ENCODE results near the gene SPIRE1. TPM values are rescaled to one million over a fixed set of nuclear protein-coding genes. Genes with fewer than 3 reads are reported as not detected.

The SPIRE1 gene
- total and polyA plus RNA-seq, 5 donors from 2014 or later: 0.13 to 2.7 (median 0.55) TPM; not detected in 1

DNA sequence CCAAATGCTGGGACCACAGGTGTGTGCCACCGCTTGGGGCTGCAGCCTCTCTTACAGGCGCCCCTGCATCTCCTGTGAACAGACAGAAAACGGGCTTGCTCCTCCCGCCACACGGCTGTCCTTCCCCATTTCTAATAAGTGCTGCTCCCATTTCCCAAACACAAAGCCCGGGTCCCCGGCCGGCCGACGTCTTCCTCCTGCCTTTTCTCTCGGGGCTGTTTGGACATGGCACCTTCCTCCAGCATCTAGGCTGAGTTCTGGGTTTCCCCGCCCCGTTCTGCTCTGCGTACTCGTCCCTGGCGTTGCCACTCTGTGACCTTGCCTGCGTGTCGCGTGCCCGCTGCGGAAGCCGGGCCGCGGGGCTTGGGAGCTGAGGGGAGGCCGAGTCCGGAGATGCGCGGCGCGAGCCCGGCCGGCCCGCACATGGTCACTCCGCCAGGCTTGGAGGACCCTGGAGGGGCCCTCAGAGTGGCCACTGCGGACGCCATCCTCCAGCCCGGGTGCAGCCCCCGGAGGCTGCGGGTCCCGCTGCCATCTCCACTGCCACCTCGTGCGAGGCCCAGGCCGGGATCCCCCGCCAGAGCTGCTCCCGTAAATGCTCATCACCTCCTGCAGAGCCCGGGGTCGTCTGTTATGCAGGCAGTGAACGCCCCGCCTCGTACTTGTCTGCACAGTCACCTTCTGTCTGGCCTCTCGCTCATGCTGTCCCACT lies 223.9 kb downstream of the SPIRE1 start:
- Mint-ChIP-seq H3K9me3 (no peaks in the 10 kb centered on the region), H3K36me3 (no peaks in the 10 kb centered on the region), H3K27ac (no peak overlapping the region), H3K27me3 (no peaks in the 10 kb centered on the region), H3K4me1 (no peaks in the 10 kb centered on the region), H3K4me3 (no peak overlapping the region)
- Histone ChIP-seq H3K27ac (ENCODE audit: insufficient read depth, low read length, poor library complexity, severe bottlenecking) (no peak overlapping the region), H3K4me1 (ENCODE audit: control insufficient read depth, insufficient read depth, low read length, poor library complexity, severe bottlenecking) (no peaks in the 10 kb centered on the region), H3K36me3 (ENCODE audit: control insufficient read depth, insufficient read depth, low read length) (no peaks in the 10 kb centered on the region), H3K4me3 (ENCODE audit: low read depth, low read length) (no peak overlapping the region), H3K27me3 (ENCODE audit: control insufficient read depth, insufficient read depth, low read length) (no peaks in the 10 kb centered on the region), H3K9me3 (ENCODE audit: control insufficient read depth in 2 of 2, low read length in 2 of 2) (no peaks in the 10 kb centered on the region)
- ATAC-seq (ENCODE audit: low read depth in 2 of 2) (no peak), DNase-seq (no peak)

DNA sequence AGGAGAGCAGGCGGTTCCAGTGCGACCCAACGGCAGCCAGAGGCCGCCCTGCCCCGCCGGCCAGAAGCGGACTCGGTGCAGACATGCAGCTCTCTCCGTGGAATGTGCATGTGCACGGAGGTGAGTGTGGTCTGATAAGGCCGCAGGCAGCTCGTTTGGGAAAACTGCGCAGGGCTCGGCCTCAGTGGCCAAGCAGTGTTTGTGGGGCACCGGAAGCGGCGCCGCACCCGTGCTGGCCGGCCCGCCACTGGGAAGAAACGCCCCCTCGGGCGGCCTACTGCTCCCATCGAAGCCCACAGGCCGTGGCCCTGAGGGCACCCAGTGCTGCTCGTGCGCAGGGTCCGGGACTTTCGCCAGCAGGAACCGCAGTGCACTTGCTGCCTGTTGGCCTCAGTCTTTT lies 225.0 kb downstream of the SPIRE1 start:
- Histone ChIP-seq H3K4me3 (ENCODE audit: low read depth, low read length) (no peak overlapping the region), H3K9me3 (ENCODE audit: control insufficient read depth in 2 of 2, low read length in 2 of 2) (no peaks in the 10 kb centered on the region), H3K27ac (ENCODE audit: insufficient read depth, low read length, poor library complexity, severe bottlenecking) (no peak overlapping the region), H3K36me3 (ENCODE audit: control insufficient read depth, insufficient read depth, low read length) (no peaks in the 10 kb centered on the region), H3K27me3 (ENCODE audit: control insufficient read depth, insufficient read depth, low read length) (no peaks in the 10 kb centered on the region), H3K4me1 (ENCODE audit: control insufficient read depth, insufficient read depth, low read length, poor library complexity, severe bottlenecking) (no peaks in the 10 kb centered on the region)
- H3K27ac Mint-ChIP-seq: no peak overlapping the region
- ATAC-seq (ENCODE audit: low read depth in 2 of 2) (no peak), DNase-seq (no peak)
- no peak overlapping the region for H3K4me3 Mint-ChIP-seq
- H3K27me3 Mint-ChIP-seq: no peaks in the 10 kb centered on the region
- H3K36me3 Mint-ChIP-seq: no peaks in the 10 kb centered on the region
- H3K4me1 Mint-ChIP-seq: no peaks in the 10 kb centered on the region
- H3K9me3 Mint-ChIP-seq: no peaks in the 10 kb centered on the region

DNA sequence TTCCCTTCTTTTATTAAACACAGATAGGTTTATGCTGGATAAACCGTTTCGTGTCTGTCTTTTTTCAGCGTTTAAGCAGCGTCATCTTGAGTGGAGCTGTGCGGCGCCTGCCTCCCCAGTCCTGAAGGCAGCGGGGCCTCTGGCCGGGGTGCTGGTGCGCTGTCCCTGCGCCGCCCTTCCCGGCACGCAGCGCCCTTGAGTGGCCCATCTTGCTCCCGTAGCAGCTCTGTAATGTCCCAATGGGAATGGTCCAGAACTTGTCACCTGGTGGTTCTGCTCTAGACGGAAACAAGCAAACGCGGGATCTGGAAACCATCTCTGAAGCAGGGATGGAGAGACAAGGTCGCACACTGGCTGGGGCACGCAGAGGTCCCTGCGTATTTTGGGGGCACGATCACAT lies 225.7 kb downstream of the SPIRE1 start:
- Histone ChIP-seq H3K36me3 (ENCODE audit: control insufficient read depth, insufficient read depth, low read length) (no peaks in the 10 kb centered on the region), H3K9me3 (ENCODE audit: control insufficient read depth in 2 of 2, low read length in 2 of 2) (no peaks in the 10 kb centered on the region), H3K4me3 (ENCODE audit: low read depth, low read length) (no peak overlapping the region), H3K27ac (ENCODE audit: insufficient read depth, low read length, poor library complexity, severe bottlenecking) (no peak overlapping the region), H3K27me3 (ENCODE audit: control insufficient read depth, insufficient read depth, low read length) (no peaks in the 10 kb centered on the region), H3K4me1 (ENCODE audit: control insufficient read depth, insufficient read depth, low read length, poor library complexity, severe bottlenecking) (no peaks in the 10 kb centered on the region)
- Mint-ChIP-seq H3K4me3 (no peak overlapping the region), H3K27me3 (no peaks in the 10 kb centered on the region), H3K9me3 (no peaks in the 10 kb centered on the region), H3K4me1 (no peaks in the 10 kb centered on the region), H3K36me3 (no peaks in the 10 kb centered on the region), H3K27ac (no peak overlapping the region)
- ATAC-seq (ENCODE audit: low read depth in 2 of 2) (no peak), DNase-seq (no peak)

DNA sequence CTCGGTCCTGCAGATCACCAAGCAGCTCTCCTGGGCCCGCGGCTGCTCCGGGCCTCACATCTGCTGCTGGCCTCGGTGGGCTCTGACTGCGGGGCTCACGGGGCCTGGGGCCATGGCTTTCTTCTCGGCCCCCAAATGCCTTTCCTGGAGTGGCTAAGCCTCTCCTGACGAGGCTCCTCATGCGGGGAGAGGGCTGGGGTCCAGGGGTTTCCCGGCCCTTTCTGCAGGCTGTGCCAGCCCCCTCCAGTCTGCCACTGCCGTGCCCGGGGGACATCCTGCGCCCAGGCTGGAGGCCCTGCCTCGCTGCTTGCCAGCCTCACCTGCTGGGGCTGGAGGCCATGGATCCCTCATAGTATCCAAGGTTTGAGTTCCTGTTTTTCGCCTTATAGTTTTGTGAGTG lies 226.3 kb downstream of the SPIRE1 start:
- DNase-seq: no peak
- no peak overlapping the region for H3K27ac Mint-ChIP-seq
- H3K36me3 ChIP-seq (ENCODE audit: control insufficient read depth, insufficient read depth, low read length): no peaks in the 10 kb centered on the region
- H3K4me3 ChIP-seq (ENCODE audit: low read depth, low read length): no peak overlapping the region
- H3K9me3 ChIP-seq (ENCODE audit: control insufficient read depth in 2 of 2, low read length in 2 of 2): no peaks in the 10 kb centered on the region
- H3K4me1 Mint-ChIP-seq: no peaks in the 10 kb centered on the region
- no peaks in the 10 kb centered on the region for H3K4me1 ChIP-seq (ENCODE audit: control insufficient read depth, insufficient read depth, low read length, poor library complexity, severe bottlenecking)
- H3K36me3 Mint-ChIP-seq: no peaks in the 10 kb centered on the region
- H3K9me3 Mint-ChIP-seq: no peaks in the 10 kb centered on the region
- no peak for ATAC-seq (ENCODE audit: low read depth in 2 of 2)
- no peak overlapping the region for H3K27ac ChIP-seq (ENCODE audit: insufficient read depth, low read length, poor library complexity, severe bottlenecking)
- no peaks in the 10 kb centered on the region for H3K27me3 Mint-ChIP-seq
- H3K27me3 ChIP-seq (ENCODE audit: control insufficient read depth, insufficient read depth, low read length): no peaks in the 10 kb centered on the region
- no peak overlapping the region for H3K4me3 Mint-ChIP-seq

DNA sequence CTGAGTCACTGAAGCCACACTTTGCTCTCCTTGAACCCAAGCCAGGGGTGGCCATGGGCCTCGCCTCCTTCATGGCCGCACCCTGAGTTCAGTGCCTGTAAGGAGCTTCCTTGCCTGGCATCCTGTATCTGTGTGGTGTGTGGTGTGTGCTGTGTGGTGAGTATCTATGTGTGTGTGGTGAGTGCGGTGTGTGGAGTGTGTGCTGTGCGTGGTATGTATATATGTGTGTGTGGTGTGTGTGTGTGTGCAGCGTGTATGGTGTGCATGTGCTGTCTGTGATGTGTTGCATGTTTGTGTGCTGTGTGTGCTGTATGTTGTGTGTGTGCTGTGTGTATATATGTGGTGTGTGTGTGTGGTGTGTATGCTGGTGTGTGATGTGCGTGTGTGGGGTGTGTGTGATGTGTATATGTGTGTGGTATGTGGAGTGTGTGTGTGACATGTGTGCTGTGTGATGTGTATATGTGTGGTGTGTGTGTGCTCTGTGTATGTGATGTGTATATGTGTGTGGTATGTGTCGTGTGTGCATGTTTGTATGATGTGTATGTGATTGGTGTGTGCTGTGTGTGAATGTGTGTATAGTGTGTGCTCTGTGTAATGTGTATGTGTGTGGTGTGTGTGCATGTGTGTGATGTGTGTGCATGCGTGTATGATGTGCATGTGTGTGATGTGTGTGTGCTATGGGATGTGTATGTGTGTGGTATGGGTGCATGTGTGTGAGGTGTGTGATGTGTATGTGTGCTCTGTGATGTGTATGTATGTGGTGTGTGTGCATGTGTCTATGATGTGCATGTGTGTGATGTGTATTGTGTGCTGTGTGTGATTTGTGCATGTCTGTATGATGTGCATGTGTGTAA lies 227.5 kb downstream of the SPIRE1 start:
- H3K27ac Mint-ChIP-seq: no peak overlapping the region

DNA sequence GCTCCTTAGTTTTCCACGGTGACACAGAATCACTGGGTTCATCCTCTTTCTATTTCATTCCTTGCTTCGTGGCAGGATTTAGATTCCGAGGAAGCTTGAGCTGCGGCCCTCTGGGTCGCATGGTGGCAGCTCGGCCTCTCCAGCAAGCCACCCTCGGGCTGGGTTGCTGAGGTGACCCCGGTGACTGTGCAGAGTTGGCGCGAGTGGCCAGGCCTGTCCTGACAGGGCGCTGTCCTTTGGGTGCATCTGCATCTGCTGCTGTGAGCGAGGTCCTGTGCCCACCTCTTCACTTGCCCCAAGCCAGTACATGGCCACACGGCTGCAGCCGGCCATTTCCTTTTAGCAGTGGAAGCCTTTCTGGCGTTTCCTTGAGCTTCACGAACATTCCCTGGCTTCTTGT lies 228.4 kb downstream of the SPIRE1 start:
- no peak overlapping the region for H3K4me3 Mint-ChIP-seq
- H3K27me3 ChIP-seq (ENCODE audit: control insufficient read depth, insufficient read depth, low read length): no peaks in the 10 kb centered on the region
- no peak for DNase-seq
- no peak overlapping the region for H3K4me3 ChIP-seq (ENCODE audit: low read depth, low read length)
- no peaks in the 10 kb centered on the region for H3K36me3 Mint-ChIP-seq
- no peaks in the 10 kb centered on the region for H3K9me3 ChIP-seq (ENCODE audit: control insufficient read depth in 2 of 2, low read length in 2 of 2)
- H3K27ac Mint-ChIP-seq: no peak overlapping the region
- no peaks in the 10 kb centered on the region for H3K9me3 Mint-ChIP-seq
- no peaks in the 10 kb centered on the region for H3K27me3 Mint-ChIP-seq
- ATAC-seq (ENCODE audit: low read depth in 2 of 2): no peak
- no peaks in the 10 kb centered on the region for H3K4me1 Mint-ChIP-seq
- no peak overlapping the region for H3K27ac ChIP-seq (ENCODE audit: insufficient read depth, low read length, poor library complexity, severe bottlenecking)
- H3K36me3 ChIP-seq (ENCODE audit: control insufficient read depth, insufficient read depth, low read length): no peaks in the 10 kb centered on the region
- no peaks in the 10 kb centered on the region for H3K4me1 ChIP-seq (ENCODE audit: control insufficient read depth, insufficient read depth, low read length, poor library complexity, severe bottlenecking)

More for the DNA sequence above, 227.5 kb downstream of the SPIRE1 start:
- no peaks in the 10 kb centered on the region for H3K36me3 ChIP-seq (ENCODE audit: control insufficient read depth, insufficient read depth, low read length)
- no peaks in the 10 kb centered on the region for H3K9me3 Mint-ChIP-seq
- no peaks in the 10 kb centered on the region for H3K4me1 ChIP-seq (ENCODE audit: control insufficient read depth, insufficient read depth, low read length, poor library complexity, severe bottlenecking)
- H3K27me3 Mint-ChIP-seq: no peaks in the 10 kb centered on the region
- no peaks in the 10 kb centered on the region for H3K9me3 ChIP-seq (ENCODE audit: control insufficient read depth in 2 of 2, low read length in 2 of 2)
- ATAC-seq (ENCODE audit: low read depth in 2 of 2) (no peak), DNase-seq (no peak)
- H3K4me1 Mint-ChIP-seq: no peaks in the 10 kb centered on the region
- no peak overlapping the region for H3K4me3 Mint-ChIP-seq
- H3K4me3 ChIP-seq (ENCODE audit: low read depth, low read length): no peak overlapping the region
- no peak overlapping the region for H3K27ac ChIP-seq (ENCODE audit: insufficient read depth, low read length, poor library complexity, severe bottlenecking)
- no peaks in the 10 kb centered on the region for H3K36me3 Mint-ChIP-seq
- H3K27me3 ChIP-seq (ENCODE audit: control insufficient read depth, insufficient read depth, low read length): no peaks in the 10 kb centered on the region

DNA sequence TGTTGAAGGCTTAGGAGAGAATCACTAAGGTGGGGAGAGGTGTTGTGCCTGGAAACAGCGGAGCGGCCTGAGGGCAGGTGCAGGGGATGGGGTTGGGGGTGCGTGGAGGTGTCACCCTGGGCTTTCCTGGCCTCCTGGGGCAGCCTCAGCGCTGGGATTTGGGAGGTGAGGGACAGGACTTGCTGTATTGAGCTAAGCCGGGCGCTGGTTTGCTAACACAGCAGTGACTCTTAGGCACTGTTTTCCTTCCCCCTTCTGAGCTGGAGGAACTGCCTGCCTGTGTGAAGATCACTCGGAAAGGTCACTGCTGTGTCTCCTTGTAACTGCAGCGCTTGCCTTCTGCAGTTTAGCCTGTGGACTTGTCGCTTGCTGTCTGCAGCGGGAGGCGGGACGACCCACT lies 229.0 kb downstream of the SPIRE1 start:
- no peaks in the 10 kb centered on the region for H3K27me3 ChIP-seq (ENCODE audit: control insufficient read depth, insufficient read depth, low read length)
- no peaks in the 10 kb centered on the region for H3K9me3 Mint-ChIP-seq
- H3K27ac ChIP-seq (ENCODE audit: insufficient read depth, low read length, poor library complexity, severe bottlenecking): no peak overlapping the region
- no peaks in the 10 kb centered on the region for H3K36me3 Mint-ChIP-seq
- no peaks in the 10 kb centered on the region for H3K9me3 ChIP-seq (ENCODE audit: control insufficient read depth in 2 of 2, low read length in 2 of 2)
- H3K27ac Mint-ChIP-seq: no peak overlapping the region
- DNase-seq: no peak
- no peak overlapping the region for H3K4me3 Mint-ChIP-seq
- H3K4me1 Mint-ChIP-seq: no peaks in the 10 kb centered on the region
- H3K4me3 ChIP-seq (ENCODE audit: low read depth, low read length): no peak overlapping the region
- H3K4me1 ChIP-seq (ENCODE audit: control insufficient read depth, insufficient read depth, low read length, poor library complexity, severe bottlenecking): no peaks in the 10 kb centered on the region
- H3K36me3 ChIP-seq (ENCODE audit: control insufficient read depth, insufficient read depth, low read length): no peaks in the 10 kb centered on the region
- H3K27me3 Mint-ChIP-seq: no peaks in the 10 kb centered on the region
- ATAC-seq (ENCODE audit: low read depth in 2 of 2): no peak

DNA sequence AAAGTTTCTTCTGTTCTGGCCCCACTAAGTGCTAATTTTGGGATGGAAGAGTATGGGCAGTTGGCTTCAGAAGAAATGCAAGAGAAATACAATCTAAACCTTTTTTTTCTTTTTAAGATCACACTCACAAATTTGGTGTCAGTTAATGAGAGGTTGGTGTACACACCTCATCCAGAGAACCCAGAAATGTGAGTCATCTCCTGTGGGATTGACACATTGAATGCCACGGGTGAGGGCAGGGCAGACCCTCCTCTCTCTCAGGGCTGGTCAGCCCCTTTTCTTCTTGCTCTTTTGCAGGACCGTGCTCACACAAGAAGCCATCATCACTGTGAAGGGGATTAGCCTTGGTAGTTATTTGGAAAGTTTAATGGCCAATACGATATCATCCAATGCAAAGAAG lies 231.0 kb downstream of the SPIRE1 start:
- no peaks in the 10 kb centered on the region for H3K36me3 ChIP-seq (ENCODE audit: control insufficient read depth, insufficient read depth, low read length)
- H3K27ac ChIP-seq (ENCODE audit: insufficient read depth, low read length, poor library complexity, severe bottlenecking): no peak overlapping the region
- peaks cover 6% of the 10 kb centered on the region for H3K27me3 Mint-ChIP-seq
- no peaks in the 10 kb centered on the region for H3K9me3 Mint-ChIP-seq
- no peak for ATAC-seq (ENCODE audit: low read depth in 2 of 2)
- no peak for DNase-seq
- H3K4me1 ChIP-seq (ENCODE audit: control insufficient read depth, insufficient read depth, low read length, poor library complexity, severe bottlenecking): no peaks in the 10 kb centered on the region
- no peak overlapping the region for H3K27ac Mint-ChIP-seq
- no peaks in the 10 kb centered on the region for H3K36me3 Mint-ChIP-seq
- no peak overlapping the region for H3K4me3 Mint-ChIP-seq
- no peaks in the 10 kb centered on the region for H3K27me3 ChIP-seq (ENCODE audit: control insufficient read depth, insufficient read depth, low read length)
- no peaks in the 10 kb centered on the region for H3K9me3 ChIP-seq (ENCODE audit: control insufficient read depth in 2 of 2, low read length in 2 of 2)
- H3K4me1 Mint-ChIP-seq: no peaks in the 10 kb centered on the region
- no peak overlapping the region for H3K4me3 ChIP-seq (ENCODE audit: low read depth, low read length)
